ENCODE measurements around the gene PRKCH.

The PRKCH gene

DNA sequence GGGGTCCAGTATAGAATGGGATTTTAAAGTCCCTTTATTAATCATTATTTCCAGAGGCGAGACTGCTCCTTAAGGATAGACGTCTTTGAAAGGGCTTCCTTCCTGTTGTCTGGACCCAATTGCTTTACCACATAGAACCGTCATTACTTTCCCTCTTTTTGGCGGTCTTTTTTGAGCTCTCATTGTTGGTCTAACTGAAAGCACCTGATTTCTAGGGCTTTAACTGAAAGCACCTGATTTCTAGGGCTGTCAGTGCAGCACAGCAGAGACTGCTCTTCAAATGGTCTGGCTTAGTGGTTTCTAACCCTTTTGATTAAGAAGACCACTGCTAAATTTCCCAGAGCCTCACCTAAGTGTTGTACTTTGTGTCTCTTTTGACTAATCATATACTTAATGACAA, 95.8 kb downstream of the PRKCH start:
- TF ChIP-seq POLR2AphosphoS5 (IDR thresholded peaks at IDR 0.05; ENCODE audit: low read depth, low read length) (no peak), FOXP2 (optimal IDR thresholded peaks at IDR 0.05; ENCODE audit: borderline replicate concordance, extremely low read depth, extremely low read length, insufficient read depth) (no peak), TAF1 (IDR thresholded peaks at IDR 0.05; ENCODE audit: borderline replicate concordance, insufficient read depth, low read length) (no peak), REST (IDR thresholded peaks at IDR 0.05; ENCODE audit: insufficient read depth in 1 of 2, low read depth in 2 of 2, low read length in 2 of 2) (no peak), SIN3A (IDR thresholded peaks at IDR 0.05; ENCODE audit: borderline replicate concordance, insufficient read depth, low read length) (no peak)

GRCh38 chr14:61417883-61418455, 96.6 kb downstream of the PRKCH start:
- TF ChIP-seq SIN3A (IDR thresholded peaks at IDR 0.05; ENCODE audit: borderline replicate concordance, insufficient read depth, low read length) (no peak), REST (IDR thresholded peaks at IDR 0.05; ENCODE audit: insufficient read depth in 1 of 2, low read depth in 2 of 2, low read length in 2 of 2) (no peak), POLR2AphosphoS5 (IDR thresholded peaks at IDR 0.05; ENCODE audit: low read depth, low read length) (no peak)

- TF ChIP-seq SIN3A (IDR thresholded peaks at IDR 0.05; ENCODE audit: borderline replicate concordance, insufficient read depth, low read length) (no peak), TAF1 (IDR thresholded peaks at IDR 0.05; ENCODE audit: borderline replicate concordance, insufficient read depth, low read length) (no peak), REST (IDR thresholded peaks at IDR 0.05; ENCODE audit: insufficient read depth in 1 of 2, low read depth in 2 of 2, low read length in 2 of 2) (no peak), FOXP2 (optimal IDR thresholded peaks at IDR 0.05; ENCODE audit: borderline replicate concordance, extremely low read depth, extremely low read length, insufficient read depth) (no peak), POLR2AphosphoS5 (IDR thresholded peaks at IDR 0.05; ENCODE audit: low read depth, low read length) (no peak)
These were observed 97.4 kb downstream of the PRKCH start for GRCh38 chr14:61418746-61419145.

DNA sequence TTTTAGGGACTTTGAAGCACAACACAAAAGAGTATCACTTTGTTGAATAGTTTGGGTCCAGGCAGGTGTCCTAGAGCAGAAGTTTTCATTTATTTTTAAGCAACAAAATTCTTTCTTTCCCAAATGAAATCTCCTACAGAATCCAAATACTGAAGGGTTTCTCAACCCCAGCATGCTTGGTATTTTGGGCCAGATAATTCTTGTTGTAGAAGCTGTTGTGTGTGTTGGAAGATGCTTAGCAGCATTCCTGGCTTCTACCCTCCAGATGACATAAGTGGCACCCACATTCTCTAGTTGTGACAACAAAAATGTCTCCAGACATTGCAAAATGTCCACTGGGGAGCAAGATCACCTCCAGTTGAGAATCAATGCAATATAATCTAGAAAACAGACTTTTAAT, 97.8 kb downstream of the PRKCH start:
- TF ChIP-seq SIN3A (IDR thresholded peaks at IDR 0.05; ENCODE audit: borderline replicate concordance, insufficient read depth, low read length), result no peak
- no peak for TF ChIP-seq POLR2AphosphoS5 (IDR thresholded peaks at IDR 0.05; ENCODE audit: low read depth, low read length)
- no peak for TF ChIP-seq TAF1 (IDR thresholded peaks at IDR 0.05; ENCODE audit: borderline replicate concordance, insufficient read depth, low read length)
- no peak for TF ChIP-seq FOXP2 (optimal IDR thresholded peaks at IDR 0.05; ENCODE audit: borderline replicate concordance, extremely low read depth, extremely low read length, insufficient read depth)
- no peak for TF ChIP-seq REST (IDR thresholded peaks at IDR 0.05; ENCODE audit: insufficient read depth in 1 of 2, low read depth in 2 of 2, low read length in 2 of 2)

GRCh38 chr14:61420326-61420725, 98.9 kb downstream of the PRKCH start:
- no peak for TF ChIP-seq SIN3A (IDR thresholded peaks at IDR 0.05; ENCODE audit: borderline replicate concordance, insufficient read depth, low read length)
